ENCODE data around the gene CHST8. TPM values are rescaled to one million over a fixed set of nuclear protein-coding genes. Genes with fewer than 3 reads are reported as not detected.

The CHST8 gene
- total RNA-seq, 4 donors from 2014 or later = 0.39 to 4.4 (median 0.96) TPM

GRCh38 chr19:33750587-33751435, 129.1 kb downstream of the CHST8 start:
- H3K27ac ChIP-seq = no peak overlapping the region
- no peaks in the 10 kb centered on the region for H3K4me1 ChIP-seq
- WGBS, 2 donors = 69 to 76% methylated on average over 18 of the region's 18 CpGs
- TF ChIP-seq, protein P1, sequence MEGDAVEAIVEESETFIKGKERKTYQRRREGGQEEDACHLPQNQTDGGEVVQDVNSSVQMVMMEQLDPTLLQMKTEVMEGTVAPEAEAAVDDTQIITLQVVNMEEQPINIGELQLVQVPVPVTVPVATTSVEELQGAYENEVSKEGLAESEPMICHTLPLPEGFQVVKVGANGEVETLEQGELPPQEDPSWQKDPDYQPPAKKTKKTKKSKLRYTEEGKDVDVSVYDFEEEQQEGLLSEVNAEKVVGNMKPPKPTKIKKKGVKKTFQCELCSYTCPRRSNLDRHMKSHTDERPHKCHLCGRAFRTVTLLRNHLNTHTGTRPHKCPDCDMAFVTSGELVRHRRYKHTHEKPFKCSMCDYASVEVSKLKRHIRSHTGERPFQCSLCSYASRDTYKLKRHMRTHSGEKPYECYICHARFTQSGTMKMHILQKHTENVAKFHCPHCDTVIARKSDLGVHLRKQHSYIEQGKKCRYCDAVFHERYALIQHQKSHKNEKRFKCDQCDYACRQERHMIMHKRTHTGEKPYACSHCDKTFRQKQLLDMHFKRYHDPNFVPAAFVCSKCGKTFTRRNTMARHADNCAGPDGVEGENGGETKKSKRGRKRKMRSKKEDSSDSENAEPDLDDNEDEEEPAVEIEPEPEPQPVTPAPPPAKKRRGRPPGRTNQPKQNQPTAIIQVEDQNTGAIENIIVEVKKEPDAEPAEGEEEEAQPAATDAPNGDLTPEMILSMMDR (IDR thresholded peaks at IDR 0.05) = no peak
- TF ChIP-seq EP300 (IDR thresholded peaks at IDR 0.05) (no peak), POLR2A (IDR thresholded peaks at IDR 0.05) (no peak)
- no peak overlapping the region for H3K4me3 ChIP-seq
- DNase-seq (ENCODE audit: low spot score in 2 of 2) = no peak
- H3K9me3 ChIP-seq = no peaks in the 10 kb centered on the region
- no peaks in the 10 kb centered on the region for H3K27me3 ChIP-seq
- no peaks in the 10 kb centered on the region for H3K36me3 ChIP-seq

- Histone ChIP-seq H3K9me3 (no peaks in the 10 kb centered on the region), H3K27ac (no peak overlapping the region), H3K36me3 (no peaks in the 10 kb centered on the region), H3K4me1 (no peaks in the 10 kb centered on the region), H3K4me3 (no peak overlapping the region), H3K27me3 (no peaks in the 10 kb centered on the region)
- DNase-seq (ENCODE audit: low spot score in 2 of 2) = no peak
- WGBS, 2 donors = 82 to 83% methylated on average over 5 of the region's 5 CpGs
- no peak for TF ChIP-seq EP300 (IDR thresholded peaks at IDR 0.05)
- no peak for TF ChIP-seq POLR2A (IDR thresholded peaks at IDR 0.05)
- TF ChIP-seq, protein P1 (IDR thresholded peaks at IDR 0.05) = no peak
These were observed 129.7 kb downstream of the CHST8 start for GRCh38 chr19:33751436-33751770.

- TF ChIP-seq, protein P1 (IDR thresholded peaks at IDR 0.05) = no peak
- TF ChIP-seq POLR2A (IDR thresholded peaks at IDR 0.05) (no peak), EP300 (IDR thresholded peaks at IDR 0.05) (no peak)
- Histone ChIP-seq H3K4me1 (no peaks in the 10 kb centered on the region), H3K36me3 (no peaks in the 10 kb centered on the region), H3K27me3 (no peaks in the 10 kb centered on the region), H3K9me3 (no peaks in the 10 kb centered on the region), H3K27ac (no peak overlapping the region), H3K4me3 (no peak overlapping the region)
- WGBS, 2 donors = 57 to 61% methylated on average over 25 to 27 of the region's 27 CpGs
- no peak for DNase-seq (ENCODE audit: low spot score in 2 of 2)
These were observed 130.5 kb downstream of the CHST8 start for GRCh38 chr19:33752018-33752800.

DNA sequence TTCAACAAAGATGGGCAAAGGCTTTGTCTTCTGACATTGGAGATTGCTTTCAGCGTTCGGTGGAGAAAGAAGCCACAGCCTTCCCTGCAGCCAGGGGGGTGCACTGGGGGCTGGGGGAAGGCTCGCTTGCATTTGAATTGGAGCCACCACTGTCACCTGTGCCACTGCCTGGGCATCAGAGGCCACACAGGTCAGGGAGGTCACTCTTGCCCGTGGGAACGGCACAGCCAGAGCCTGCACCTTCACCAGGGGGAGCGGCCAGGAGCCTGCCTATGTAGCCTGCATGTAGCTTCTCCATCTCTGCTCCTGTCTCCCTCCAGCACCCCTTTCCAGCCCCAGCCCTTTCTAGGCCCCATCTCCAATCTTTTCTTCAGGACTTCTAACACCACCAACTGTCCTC, 131.2 kb downstream of the CHST8 start:
- no peak for TF ChIP-seq POLR2A (IDR thresholded peaks at IDR 0.05)
- TF ChIP-seq, protein P1 (IDR thresholded peaks at IDR 0.05) = no peak
- no peak for TF ChIP-seq EP300 (IDR thresholded peaks at IDR 0.05)
- no peaks in the 10 kb centered on the region for H3K9me3 ChIP-seq
- H3K4me3 ChIP-seq = no peak overlapping the region
- no peak for DNase-seq (ENCODE audit: low spot score in 2 of 2)
- 78 to 80% methylated on average over 6 of the region's 6 CpGs for WGBS, 2 donors
- H3K4me1 ChIP-seq = no peaks in the 10 kb centered on the region
- H3K27ac ChIP-seq = no peak overlapping the region
- H3K27me3 ChIP-seq = no peaks in the 10 kb centered on the region
- H3K36me3 ChIP-seq = no peaks in the 10 kb centered on the region

DNA sequence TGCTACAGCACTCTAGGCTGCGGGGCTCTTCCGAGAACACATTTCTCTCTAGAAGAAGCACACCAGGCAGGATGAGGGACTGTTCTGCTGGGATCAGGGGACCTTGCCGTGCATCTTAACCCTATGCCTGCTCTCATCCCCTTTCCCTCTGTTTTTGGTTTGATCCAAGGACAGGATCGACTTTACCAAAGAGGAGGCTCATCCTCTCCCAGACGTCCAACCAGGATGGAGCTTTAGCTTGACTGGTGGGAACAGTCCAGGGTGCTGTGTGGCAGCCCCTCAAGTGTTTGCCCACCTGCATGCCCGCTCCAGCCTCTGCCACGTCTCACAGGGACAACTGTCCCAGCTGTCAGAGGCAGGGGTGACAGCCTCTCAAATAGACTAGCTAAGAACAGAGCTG, 132.6 kb downstream of the CHST8 start:
- WGBS, 2 donors = 70 to 79% methylated on average over 6 to 7 of the region's 7 CpGs
- Histone ChIP-seq H3K4me3 (no peak overlapping the region), H3K36me3 (no peaks in the 10 kb centered on the region), H3K27ac (no peak overlapping the region), H3K9me3 (no peaks in the 10 kb centered on the region), H3K27me3 (no peaks in the 10 kb centered on the region), H3K4me1 (no peaks in the 10 kb centered on the region)
- DNase-seq (ENCODE audit: low spot score in 2 of 2) = no peak
- TF ChIP-seq, protein P1 (IDR thresholded peaks at IDR 0.05) = no peak
- TF ChIP-seq EP300 (IDR thresholded peaks at IDR 0.05) (no peak), POLR2A (IDR thresholded peaks at IDR 0.05) (no peak)
